ENCODE measurements around the gene SORL1.

Gene SORL1

GRCh38 chr11:121614636-121615240 is 162.6 kb downstream of the SORL1 start:
- H3K27me3 ChIP-seq (ENCODE audit: control insufficient read depth, insufficient read depth, low read length), result no peaks in the 10 kb centered on the region
- H3K27ac ChIP-seq (ENCODE audit: low read depth, low read length), result no peak overlapping the region
- no peaks in the 10 kb centered on the region for H3K4me1 ChIP-seq (ENCODE audit: control insufficient read depth, insufficient read depth, low read length)
- no peak overlapping the region for H3K9ac ChIP-seq (ENCODE audit: low read length)
- no peak overlapping the region for H3K4me3 ChIP-seq (ENCODE audit: low read length)
- H3K36me3 ChIP-seq (ENCODE audit: control insufficient read depth, insufficient read depth, low read length), result peaks cover 14% of the 10 kb centered on the region

- no peak overlapping the region for H3K4me3 ChIP-seq (ENCODE audit: low read length)
- H3K27me3 ChIP-seq (ENCODE audit: control insufficient read depth, insufficient read depth, low read length), result no peaks in the 10 kb centered on the region
- no peak overlapping the region for H3K9ac ChIP-seq (ENCODE audit: low read length)
- peaks cover 14% of the 10 kb centered on the region for H3K36me3 ChIP-seq (ENCODE audit: control insufficient read depth, insufficient read depth, low read length)
- no peaks in the 10 kb centered on the region for H3K4me1 ChIP-seq (ENCODE audit: control insufficient read depth, insufficient read depth, low read length)
- H3K27ac ChIP-seq (ENCODE audit: low read depth, low read length), result no peak overlapping the region
Measured at GRCh38 chr11:121615501-121615900, 163.4 kb downstream of the SORL1 start.

- no peak overlapping the region for H3K9ac ChIP-seq (ENCODE audit: low read length)
- no peak overlapping the region for H3K4me3 ChIP-seq (ENCODE audit: low read length)
- no peaks in the 10 kb centered on the region for H3K4me1 ChIP-seq (ENCODE audit: control insufficient read depth, insufficient read depth, low read length)
- H3K27ac ChIP-seq (ENCODE audit: low read depth, low read length), result no peak overlapping the region
- H3K27me3 ChIP-seq (ENCODE audit: control insufficient read depth, insufficient read depth, low read length), result no peaks in the 10 kb centered on the region
- H3K36me3 ChIP-seq (ENCODE audit: control insufficient read depth, insufficient read depth, low read length), result peaks cover 11% of the 10 kb centered on the region
Measured at GRCh38 chr11:121618516-121618915, 166.4 kb downstream of the SORL1 start.

- Histone ChIP-seq H3K4me3 (ENCODE audit: low read length) (no peak overlapping the region), H3K27ac (ENCODE audit: low read depth, low read length) (no peak overlapping the region), H3K27me3 (ENCODE audit: control insufficient read depth, insufficient read depth, low read length) (no peaks in the 10 kb centered on the region), H3K4me1 (ENCODE audit: control insufficient read depth, insufficient read depth, low read length) (no peaks in the 10 kb centered on the region), H3K9ac (ENCODE audit: low read length) (no peak overlapping the region), H3K36me3 (ENCODE audit: control insufficient read depth, insufficient read depth, low read length) (peaks cover 2% of the 10 kb centered on the region)
Measured at GRCh38 chr11:121625777-121626506, 173.8 kb downstream of the SORL1 start.

- Histone ChIP-seq H3K27me3 (ENCODE audit: control insufficient read depth, insufficient read depth, low read length) (no peaks in the 10 kb centered on the region), H3K27ac (ENCODE audit: low read depth, low read length) (no peak overlapping the region), H3K36me3 (ENCODE audit: control insufficient read depth, insufficient read depth, low read length) (no peaks in the 10 kb centered on the region), H3K4me1 (ENCODE audit: control insufficient read depth, insufficient read depth, low read length) (no peaks in the 10 kb centered on the region), H3K9ac (ENCODE audit: low read length) (no peak overlapping the region), H3K4me3 (ENCODE audit: low read length) (no peak overlapping the region)
Measured at GRCh38 chr11:121626507-121626875, 174.4 kb downstream of the SORL1 start.

GRCh38 chr11:121626980-121627379 is 174.9 kb downstream of the SORL1 start:
- Histone ChIP-seq H3K9ac (ENCODE audit: low read length) (no peak overlapping the region), H3K4me1 (ENCODE audit: control insufficient read depth, insufficient read depth, low read length) (no peaks in the 10 kb centered on the region), H3K36me3 (ENCODE audit: control insufficient read depth, insufficient read depth, low read length) (no peaks in the 10 kb centered on the region), H3K27ac (ENCODE audit: low read depth, low read length) (no peak overlapping the region), H3K4me3 (ENCODE audit: low read length) (no peak overlapping the region), H3K27me3 (ENCODE audit: control insufficient read depth, insufficient read depth, low read length) (no peaks in the 10 kb centered on the region)

GRCh38 chr11:121630041-121630440 is 177.9 kb downstream of the SORL1 start:
- no peaks in the 10 kb centered on the region for H3K4me1 ChIP-seq (ENCODE audit: control insufficient read depth, insufficient read depth, low read length)
- H3K27me3 ChIP-seq (ENCODE audit: control insufficient read depth, insufficient read depth, low read length), result no peaks in the 10 kb centered on the region
- no peak overlapping the region for H3K9ac ChIP-seq (ENCODE audit: low read length)
- H3K4me3 ChIP-seq (ENCODE audit: low read length), result no peak overlapping the region
- no peaks in the 10 kb centered on the region for H3K36me3 ChIP-seq (ENCODE audit: control insufficient read depth, insufficient read depth, low read length)
- H3K27ac ChIP-seq (ENCODE audit: low read depth, low read length), result no peak overlapping the region

GRCh38 chr11:121631456-121631855 is 179.3 kb downstream of the SORL1 start:
- H3K4me3 ChIP-seq (ENCODE audit: low read length), result no peak overlapping the region
- no peaks in the 10 kb centered on the region for H3K27me3 ChIP-seq (ENCODE audit: control insufficient read depth, insufficient read depth, low read length)
- no peak overlapping the region for H3K9ac ChIP-seq (ENCODE audit: low read length)
- no peak overlapping the region for H3K27ac ChIP-seq (ENCODE audit: low read depth, low read length)
- H3K4me1 ChIP-seq (ENCODE audit: control insufficient read depth, insufficient read depth, low read length), result no peaks in the 10 kb centered on the region
- no peaks in the 10 kb centered on the region for H3K36me3 ChIP-seq (ENCODE audit: control insufficient read depth, insufficient read depth, low read length)

GRCh38 chr11:121634273-121634672 is 182.2 kb downstream of the SORL1 start:
- Histone ChIP-seq H3K27ac (ENCODE audit: low read depth, low read length) (no peak overlapping the region), H3K27me3 (ENCODE audit: control insufficient read depth, insufficient read depth, low read length) (no peaks in the 10 kb centered on the region), H3K4me3 (ENCODE audit: low read length) (no peak overlapping the region), H3K9ac (ENCODE audit: low read length) (no peak overlapping the region), H3K4me1 (ENCODE audit: control insufficient read depth, insufficient read depth, low read length) (no peaks in the 10 kb centered on the region), H3K36me3 (ENCODE audit: control insufficient read depth, insufficient read depth, low read length) (no peaks in the 10 kb centered on the region)

GRCh38 chr11:121634889-121635288 is 182.8 kb downstream of the SORL1 start:
- H3K27me3 ChIP-seq (ENCODE audit: control insufficient read depth, insufficient read depth, low read length), result no peaks in the 10 kb centered on the region
- no peak overlapping the region for H3K4me3 ChIP-seq (ENCODE audit: low read length)
- no peaks in the 10 kb centered on the region for H3K36me3 ChIP-seq (ENCODE audit: control insufficient read depth, insufficient read depth, low read length)
- no peaks in the 10 kb centered on the region for H3K4me1 ChIP-seq (ENCODE audit: control insufficient read depth, insufficient read depth, low read length)
- no peak overlapping the region for H3K27ac ChIP-seq (ENCODE audit: low read depth, low read length)
- no peak overlapping the region for H3K9ac ChIP-seq (ENCODE audit: low read length)

GRCh38 chr11:121636081-121636799 is 184.1 kb downstream of the SORL1 start:
- Histone ChIP-seq H3K27me3 (ENCODE audit: control insufficient read depth, insufficient read depth, low read length) (no peaks in the 10 kb centered on the region), H3K4me3 (ENCODE audit: low read length) (no peak overlapping the region)

GRCh38 chr11:121636800-121637176 is 184.7 kb downstream of the SORL1 start:
- Histone ChIP-seq H3K4me3 (ENCODE audit: low read length) (no peak overlapping the region), H3K4me1 (ENCODE audit: control insufficient read depth, insufficient read depth, low read length) (no peaks in the 10 kb centered on the region), H3K27me3 (ENCODE audit: control insufficient read depth, insufficient read depth, low read length) (no peaks in the 10 kb centered on the region), H3K36me3 (ENCODE audit: control insufficient read depth, insufficient read depth, low read length) (no peaks in the 10 kb centered on the region), H3K9ac (ENCODE audit: low read length) (no peak overlapping the region), H3K27ac (ENCODE audit: low read depth, low read length) (no peak overlapping the region)

More at GRCh38 chr11:121636081-121636799, 184.1 kb downstream of the SORL1 start:
- Histone ChIP-seq H3K4me1 (ENCODE audit: control insufficient read depth, insufficient read depth, low read length) (no peaks in the 10 kb centered on the region), H3K9ac (ENCODE audit: low read length) (no peak overlapping the region), H3K27ac (ENCODE audit: low read depth, low read length) (no peak overlapping the region), H3K36me3 (ENCODE audit: control insufficient read depth, insufficient read depth, low read length) (no peaks in the 10 kb centered on the region)
